Measurements from ENCODE around the gene ANXA4. TPM values are rescaled to one million over a fixed set of nuclear protein-coding genes. Genes with fewer than 3 reads are reported as not detected.
"Not testable (repeated sequence)": the region's sequence is repeated elsewhere in the genome, so short reads cannot be mapped to it uniquely, and the experiment has no call there.

ANXA4 gene
- total RNA-seq, 1 experiment from 2014 or later, result 4.7 TPM

- not testable (repeated sequence) for H3K36me3 ChIP-seq; H3K4me3 ChIP-seq; H3K27ac ChIP-seq; H3K4me1 ChIP-seq; H3K27me3 ChIP-seq; H3K9me3 ChIP-seq (replicated peaks)
- DNase-seq, result peak; percentile 85 to 93
Observed at GRCh38 chr2:69714539-69715220, 27.3 kb upstream of the ANXA4 start.

DNA sequence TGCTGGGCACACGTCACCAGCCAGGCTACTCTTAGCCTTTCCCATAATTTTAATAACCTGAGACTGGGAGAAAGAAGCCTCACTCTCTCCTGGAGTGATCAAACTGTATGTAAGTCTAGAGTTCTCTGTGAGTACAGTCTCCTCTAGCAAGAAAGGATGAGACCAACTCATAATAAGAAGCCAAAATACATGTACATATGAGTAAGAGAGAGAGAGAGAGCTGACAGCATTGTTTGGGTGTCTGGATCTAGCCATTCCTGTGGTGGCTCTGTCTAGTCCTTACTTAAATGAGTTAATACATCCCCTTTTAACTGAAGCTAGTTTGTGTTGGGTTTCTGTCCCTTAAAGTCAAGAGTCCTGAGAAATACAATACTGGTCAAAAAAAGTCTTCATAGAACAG lies 26.0 kb upstream of the ANXA4 start:
- H3K27me3 ChIP-seq, result no peaks in the 10 kb centered on the region
- no peaks in the 10 kb centered on the region for H3K36me3 ChIP-seq
- DNase-seq, result no peak
- H3K9me3 ChIP-seq (replicated peaks), result no peaks in the 10 kb centered on the region
- no peaks in the 10 kb centered on the region for H3K4me1 ChIP-seq
- no peak overlapping the region for H3K27ac ChIP-seq
- no peak overlapping the region for H3K4me3 ChIP-seq

DNA sequence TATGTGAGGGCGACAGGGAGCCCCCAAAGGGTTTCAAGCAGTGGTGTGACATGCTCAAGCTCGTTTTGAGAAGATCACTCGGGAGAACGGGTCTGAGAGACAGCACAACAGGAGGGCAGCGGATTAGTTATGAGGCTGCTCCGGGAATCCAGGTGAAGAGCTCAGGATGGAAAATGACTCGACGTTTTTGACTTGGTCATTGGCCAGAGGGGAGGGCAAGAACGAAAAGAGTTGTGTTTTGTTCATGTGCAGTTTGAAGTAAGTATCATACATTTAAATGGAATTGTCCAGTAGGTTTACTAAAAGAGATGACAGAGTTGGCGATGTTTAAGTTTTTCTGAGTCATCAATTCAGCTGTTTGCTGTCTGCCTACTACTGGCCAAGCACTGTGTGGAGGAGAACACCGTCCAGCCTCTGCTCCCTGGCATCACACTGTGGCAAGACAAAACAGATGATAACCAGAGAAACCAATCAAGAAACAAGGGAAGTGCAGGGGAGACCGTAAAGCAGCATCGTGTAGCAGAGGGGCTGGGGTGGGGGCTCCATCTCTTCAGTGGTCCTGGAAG lies 25.3 kb upstream of the ANXA4 start:
- H3K27ac ChIP-seq, result no peak overlapping the region
- H3K4me1 ChIP-seq, result no peaks in the 10 kb centered on the region
- H3K4me3 ChIP-seq, result no peak overlapping the region
- no peaks in the 10 kb centered on the region for H3K36me3 ChIP-seq
- no peak for DNase-seq
- H3K9me3 ChIP-seq (replicated peaks), result no peaks in the 10 kb centered on the region
- H3K27me3 ChIP-seq, result no peaks in the 10 kb centered on the region

DNA sequence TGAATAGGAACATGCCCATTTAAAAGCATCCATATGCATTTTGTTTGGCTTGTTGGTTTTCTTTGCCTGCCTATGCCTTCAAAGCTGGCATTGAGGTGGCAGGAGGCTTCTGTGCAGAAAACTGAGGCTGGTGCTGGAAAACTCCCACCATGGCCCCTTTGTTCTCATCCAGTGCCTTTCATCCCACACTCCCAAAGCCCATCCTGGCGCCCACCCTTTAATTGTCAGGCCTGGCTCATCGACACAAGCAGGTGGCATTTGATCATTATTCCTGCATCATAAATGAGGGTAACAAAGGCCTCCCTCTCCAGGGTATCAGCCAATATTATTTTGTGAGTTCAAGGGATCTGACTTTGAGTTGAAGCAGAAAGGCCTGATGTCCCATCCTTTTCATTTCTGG lies 24.7 kb upstream of the ANXA4 start:
- Histone ChIP-seq H3K27ac (no peak overlapping the region), H3K4me1 (no peaks in the 10 kb centered on the region), H3K27me3 (no peaks in the 10 kb centered on the region), H3K9me3 (replicated peaks) (no peaks in the 10 kb centered on the region), H3K4me3 (no peak overlapping the region), H3K36me3 (no peaks in the 10 kb centered on the region)
- no peak for DNase-seq

GRCh38 chr2:69717861-69718273 lies 24.1 kb upstream of the ANXA4 start:
- Histone ChIP-seq H3K36me3 (no peaks in the 10 kb centered on the region), H3K4me3 (no peak overlapping the region), H3K27ac (no peak overlapping the region), H3K9me3 (replicated peaks) (no peaks in the 10 kb centered on the region), H3K4me1 (no peaks in the 10 kb centered on the region), H3K27me3 (no peaks in the 10 kb centered on the region)
- no peak for DNase-seq

DNA sequence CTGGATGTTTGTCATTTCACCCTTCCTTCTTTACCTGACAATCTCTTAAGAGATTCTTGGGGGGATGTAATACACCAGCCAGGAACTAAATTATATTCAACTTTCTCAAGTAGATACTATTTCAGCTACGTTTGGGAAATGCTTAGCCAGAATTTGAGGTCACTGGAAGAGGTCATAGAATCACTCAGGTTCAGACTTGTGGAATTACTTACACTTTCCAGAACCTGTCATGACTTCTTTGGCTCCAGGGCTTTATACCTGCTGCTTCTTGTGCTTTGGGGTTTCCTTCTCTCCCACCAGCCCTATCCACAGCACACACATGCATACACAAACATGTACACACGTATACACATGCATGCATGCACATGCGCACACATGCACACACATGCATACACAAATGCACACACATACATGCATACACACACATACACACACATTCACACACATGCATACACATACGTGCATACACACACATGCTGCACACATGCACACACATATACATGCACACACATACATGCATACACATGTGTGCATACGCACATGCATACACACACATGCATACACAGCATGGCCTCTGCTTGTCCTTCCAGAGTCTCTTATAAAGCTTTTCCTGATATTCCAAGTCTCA lies 23.5 kb upstream of the ANXA4 start:
- no peak overlapping the region for H3K4me3 ChIP-seq
- no peaks in the 10 kb centered on the region for H3K27me3 ChIP-seq
- no peaks in the 10 kb centered on the region for H3K36me3 ChIP-seq
- no peak for DNase-seq
- H3K9me3 ChIP-seq (replicated peaks), result no peaks in the 10 kb centered on the region
- H3K27ac ChIP-seq, result no peak overlapping the region
- no peaks in the 10 kb centered on the region for H3K4me1 ChIP-seq

DNA sequence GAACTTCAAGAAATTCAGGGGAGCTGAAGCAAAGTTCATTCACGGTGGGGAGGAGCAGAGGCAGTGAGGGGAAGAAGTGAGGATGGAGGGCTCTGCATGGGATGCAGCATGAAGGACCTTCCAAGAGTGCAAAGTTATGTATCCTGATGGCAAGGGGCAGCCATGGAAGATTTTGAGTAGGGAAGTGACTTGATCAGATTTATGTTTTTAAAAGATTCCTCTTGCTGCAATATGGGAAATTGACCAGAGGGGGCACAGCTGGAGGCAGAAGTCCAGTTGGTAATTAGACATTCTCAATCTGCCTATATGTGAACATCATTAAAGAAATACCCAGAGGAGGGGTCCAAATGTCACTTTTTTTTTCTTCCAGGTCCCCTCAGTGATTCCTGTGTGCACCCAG lies 21.5 kb upstream of the ANXA4 start:
- H3K27me3 ChIP-seq, result no peaks in the 10 kb centered on the region
- no peak overlapping the region for H3K27ac ChIP-seq
- H3K4me1 ChIP-seq, result no peaks in the 10 kb centered on the region
- H3K4me3 ChIP-seq, result no peak overlapping the region
- no peaks in the 10 kb centered on the region for H3K9me3 ChIP-seq (replicated peaks)
- peak in 1 of 2 experiments; percentile 32 for DNase-seq
- H3K36me3 ChIP-seq, result no peaks in the 10 kb centered on the region

DNA sequence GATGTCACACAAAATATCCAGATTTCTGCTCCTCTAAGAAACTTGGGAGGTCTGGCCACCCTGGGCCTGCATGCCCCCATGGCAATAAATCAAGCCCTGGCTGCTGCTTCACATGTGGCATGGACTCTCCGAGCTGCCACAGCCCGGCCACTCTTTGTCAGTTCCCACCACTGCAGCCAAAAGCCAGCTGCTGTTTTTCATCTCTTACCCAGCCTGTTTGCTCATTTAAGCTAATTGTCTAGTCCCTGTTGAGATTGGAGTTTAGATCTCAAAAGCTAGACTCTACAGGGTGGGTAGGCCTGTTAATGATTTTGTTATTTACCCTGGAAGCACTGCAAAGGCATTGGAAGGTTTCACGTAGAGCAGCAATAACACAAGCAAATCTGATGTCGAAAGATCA lies 20.9 kb upstream of the ANXA4 start:
- no peak overlapping the region for H3K27ac ChIP-seq
- peak in 1 of 2 experiments; percentile 39 for DNase-seq
- no peaks in the 10 kb centered on the region for H3K4me1 ChIP-seq
- H3K36me3 ChIP-seq, result no peaks in the 10 kb centered on the region
- no peaks in the 10 kb centered on the region for H3K9me3 ChIP-seq (replicated peaks)
- H3K4me3 ChIP-seq, result no peak overlapping the region
- no peaks in the 10 kb centered on the region for H3K27me3 ChIP-seq

DNA sequence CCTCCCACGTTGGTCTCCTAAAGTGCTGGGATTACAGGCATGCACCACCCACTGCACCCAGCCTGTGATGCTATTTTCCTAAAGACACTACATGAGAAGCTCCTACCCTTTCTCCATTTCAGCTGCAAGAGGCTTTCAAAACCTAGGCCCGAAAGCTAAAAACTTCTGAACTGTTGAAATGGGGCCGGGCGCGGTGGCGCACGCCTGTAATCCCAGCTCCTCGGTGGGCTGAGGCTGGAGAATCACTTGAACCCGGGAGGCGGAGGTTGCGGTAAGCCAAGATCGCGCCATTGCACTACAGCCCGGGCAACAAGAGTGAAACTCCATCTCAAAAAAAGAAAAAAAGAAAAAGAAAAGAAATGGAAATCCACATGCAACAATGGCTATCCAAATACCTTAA lies 18.1 kb upstream of the ANXA4 start:
- no peaks in the 10 kb centered on the region for H3K36me3 ChIP-seq
- DNase-seq, result no peak
- H3K4me3 ChIP-seq, result no peak overlapping the region
- no peak overlapping the region for H3K27ac ChIP-seq
- no peaks in the 10 kb centered on the region for H3K4me1 ChIP-seq
- no peaks in the 10 kb centered on the region for H3K27me3 ChIP-seq
- no peaks in the 10 kb centered on the region for H3K9me3 ChIP-seq (replicated peaks)

DNA sequence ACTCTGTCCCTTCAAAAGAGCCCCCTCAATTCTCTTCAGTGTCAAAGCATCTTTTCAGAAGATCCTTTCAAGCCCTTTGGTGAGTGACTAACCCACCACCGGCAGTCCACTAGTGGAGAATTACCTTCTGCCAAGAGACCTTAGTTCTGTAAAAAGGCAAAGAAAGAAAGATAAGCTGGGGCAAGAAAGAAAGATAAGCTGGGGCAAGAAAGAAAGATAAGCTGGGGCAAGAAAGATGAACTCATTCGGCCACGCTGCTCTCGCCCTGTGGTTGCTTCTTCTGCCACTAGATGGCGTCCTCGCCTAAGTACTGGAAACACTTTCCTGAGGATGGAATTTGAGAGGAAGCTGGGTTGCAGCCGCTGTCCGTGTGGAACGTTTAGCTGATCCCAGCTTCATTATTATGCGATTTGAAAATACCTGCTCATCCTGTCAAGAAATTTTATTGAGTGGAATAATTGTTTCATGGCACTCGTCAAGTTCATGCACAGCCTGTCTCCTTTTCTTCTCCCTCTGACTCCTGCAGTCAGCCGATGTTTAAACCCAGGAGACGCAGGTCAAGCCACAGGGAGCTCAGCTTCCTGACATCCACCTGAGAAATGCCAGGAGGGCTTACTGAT lies 17.3 kb upstream of the ANXA4 start:
- H3K27me3 ChIP-seq, result no peaks in the 10 kb centered on the region
- no peak overlapping the region for H3K27ac ChIP-seq
- no peaks in the 10 kb centered on the region for H3K9me3 ChIP-seq (replicated peaks)
- H3K4me1 ChIP-seq, result no peaks in the 10 kb centered on the region
- peak; percentile 77 to 91 for DNase-seq
- no peak overlapping the region for H3K4me3 ChIP-seq
- no peaks in the 10 kb centered on the region for H3K36me3 ChIP-seq

- no peak overlapping the region for H3K27ac ChIP-seq
- no peaks in the 10 kb centered on the region for H3K36me3 ChIP-seq
- H3K4me3 ChIP-seq, result no peak overlapping the region
- no peaks in the 10 kb centered on the region for H3K9me3 ChIP-seq (replicated peaks)
- no peaks in the 10 kb centered on the region for H3K4me1 ChIP-seq
- no peaks in the 10 kb centered on the region for H3K27me3 ChIP-seq
- DNase-seq, result no peak
Observed at GRCh38 chr2:69725706-69726360, 16.1 kb upstream of the ANXA4 start.

GRCh38 chr2:69729266-69729665 lies 12.7 kb upstream of the ANXA4 start:
- no peaks in the 10 kb centered on the region for H3K4me1 ChIP-seq
- no peak overlapping the region for H3K27ac ChIP-seq
- no peak overlapping the region for H3K4me3 ChIP-seq
- DNase-seq, result no peak
- no peaks in the 10 kb centered on the region for H3K9me3 ChIP-seq (replicated peaks)
- no peaks in the 10 kb centered on the region for H3K27me3 ChIP-seq
- H3K36me3 ChIP-seq, result no peaks in the 10 kb centered on the region

DNA sequence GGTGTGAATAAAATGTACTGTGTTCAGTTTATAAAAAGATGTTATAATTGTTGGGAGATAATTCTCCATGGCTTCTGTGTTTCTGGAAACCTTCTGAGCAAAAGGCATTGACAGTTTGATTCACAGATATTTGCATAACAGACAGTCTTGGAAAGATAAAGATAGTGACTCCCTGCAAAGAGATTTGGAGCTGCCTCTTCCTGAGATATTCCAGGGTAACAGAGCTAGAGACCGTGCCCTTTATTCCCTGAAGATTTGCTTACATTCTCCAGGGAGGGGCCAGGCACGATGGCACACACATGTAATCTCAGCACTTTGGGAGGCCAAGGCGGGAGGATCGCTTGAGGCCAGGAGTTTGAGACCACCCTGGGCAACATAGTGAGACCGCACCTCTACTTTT lies 12.2 kb upstream of the ANXA4 start:
- no peaks in the 10 kb centered on the region for H3K27me3 ChIP-seq
- DNase-seq, result no peak
- no peaks in the 10 kb centered on the region for H3K9me3 ChIP-seq (replicated peaks)
- no peak overlapping the region for H3K27ac ChIP-seq
- H3K4me1 ChIP-seq, result no peaks in the 10 kb centered on the region
- H3K4me3 ChIP-seq, result no peak overlapping the region
- H3K36me3 ChIP-seq, result no peaks in the 10 kb centered on the region

- H3K4me3 ChIP-seq, result no peak overlapping the region
- H3K4me1 ChIP-seq, result no peaks in the 10 kb centered on the region
- H3K36me3 ChIP-seq, result no peaks in the 10 kb centered on the region
- no peak for DNase-seq
- H3K27ac ChIP-seq, result no peak overlapping the region
- no peaks in the 10 kb centered on the region for H3K9me3 ChIP-seq (replicated peaks)
- H3K27me3 ChIP-seq, result no peaks in the 10 kb centered on the region
Observed at GRCh38 chr2:69731147-69731970, 10.6 kb upstream of the ANXA4 start.
